ENCODE measurements around the gene ORM1.

The ORM1 gene

GRCh38 chr9:114370251-114370967, 47.5 kb downstream of the ORM1 start:
- TF ChIP-seq CTCF (IDR thresholded peaks at IDR 0.05; ENCODE audit: insufficient read depth, low read depth, low read length, missing control alignments) = no peak
- no peak overlapping the region for H3K4me3 ChIP-seq (ENCODE audit: low read length)
- DNase-seq (ENCODE audit: low read depth) = no peak

GRCh38 chr9:114370968-114371320, 48.0 kb downstream of the ORM1 start:
- DNase-seq (ENCODE audit: low read depth) = no peak
- no peak for TF ChIP-seq CTCF (IDR thresholded peaks at IDR 0.05; ENCODE audit: insufficient read depth, low read depth, low read length, missing control alignments)
- H3K4me3 ChIP-seq (ENCODE audit: low read length) = no peak overlapping the region

DNA sequence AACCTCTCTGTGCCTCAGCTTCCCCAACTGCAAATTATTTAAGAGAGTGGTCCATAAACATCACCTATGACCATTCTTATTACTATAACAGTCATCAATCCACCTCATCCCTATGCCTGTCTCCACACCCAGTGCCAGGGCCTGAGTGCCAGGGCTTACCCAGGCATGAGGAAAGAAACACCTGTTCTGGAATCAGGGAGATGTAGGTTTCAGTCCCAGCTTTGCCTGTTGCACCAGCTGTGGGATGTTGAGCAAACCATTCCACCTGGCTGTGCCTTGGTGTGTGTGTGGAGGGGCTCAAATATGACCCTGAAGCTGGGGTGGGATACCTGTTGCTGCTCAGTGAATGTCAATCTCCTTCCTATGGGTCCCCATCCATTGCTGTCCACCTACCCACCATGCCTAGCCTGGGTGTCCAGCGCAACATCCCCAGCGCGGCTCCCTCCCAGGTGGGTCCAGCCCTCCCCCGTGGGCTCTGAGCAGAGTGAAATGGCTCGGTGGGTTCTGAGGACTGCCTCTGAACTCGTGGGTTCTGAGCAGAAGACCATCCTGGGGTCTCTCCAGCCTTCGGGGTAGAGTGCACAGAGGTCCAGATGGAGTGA, 48.5 kb downstream of the ORM1 start:
- no peak for TF ChIP-seq CTCF (IDR thresholded peaks at IDR 0.05; ENCODE audit: insufficient read depth, low read depth, low read length, missing control alignments)
- no peak for DNase-seq (ENCODE audit: low read depth)
- no peak overlapping the region for H3K4me3 ChIP-seq (ENCODE audit: low read length)

GRCh38 chr9:114371973-114372917, 49.3 kb downstream of the ORM1 start:
- DNase-seq (ENCODE audit: low read depth) = peak; percentile 47
- no peak overlapping the region for H3K4me3 ChIP-seq (ENCODE audit: low read length)
- no peak for TF ChIP-seq CTCF (IDR thresholded peaks at IDR 0.05; ENCODE audit: insufficient read depth, low read depth, low read length, missing control alignments)

- DNase-seq (ENCODE audit: low read depth) = no peak
- no peak overlapping the region for H3K4me3 ChIP-seq (ENCODE audit: low read length)
- no peak for TF ChIP-seq CTCF (IDR thresholded peaks at IDR 0.05; ENCODE audit: insufficient read depth, low read depth, low read length, missing control alignments)
These were observed 50.1 kb downstream of the ORM1 start for GRCh38 chr9:114372921-114373448.

GRCh38 chr9:114373960-114374730, 51.2 kb downstream of the ORM1 start:
- no peak for DNase-seq (ENCODE audit: low read depth)

More at GRCh38 chr9:114373960-114374730, 51.2 kb downstream of the ORM1 start:
- H3K4me3 ChIP-seq (ENCODE audit: low read length) = no peak overlapping the region
- no peak for TF ChIP-seq CTCF (IDR thresholded peaks at IDR 0.05; ENCODE audit: insufficient read depth, low read depth, low read length, missing control alignments)

Measured in epithelial cell of esophagus (primary cell).